Spleen (tissue), 11 donors: Measurements from ENCODE around the gene AGTPBP1. TPM values are rescaled to one million over a fixed set of nuclear protein-coding genes. Genes with fewer than 3 reads are reported as not detected.

Source experiments
- DNase-seq: peaks from one replicate; pipeline ENCODE4 v3.0.0-alpha.2; 2020
- H3K27ac ChIP-seq, 8 donors: fragments of 200-600 bp; sonication (generic) in 7 of 8; 1 replicate in 4 of 8; 2 replicates in 4 of 8; pipeline versions ENCODE4 v1.5.0 to v1.8.0; 2016 to 2021; ENCODE audit warnings: inconsistent platforms in 4 of 8, mild to moderate bottlenecking in 4 of 8, moderate library complexity in 1 of 8
- H3K27me3 ChIP-seq, 7 donors: fragments of 200-600 bp; sonication (generic) in 6 of 7; replicated peaks in 1 of 7; 1 replicate in 4 of 7; 2 replicates in 3 of 7; pipeline versions ENCODE4 v1.5.0 to v1.8.0; 2016 to 2021; ENCODE audit warnings: inconsistent platforms in 3 of 7, mild to moderate bottlenecking in 1 of 7
- H3K36me3 ChIP-seq, 6 donors: fragments of 200-600 bp; sonication (generic) in 5 of 6; 1 replicate in 4 of 6; 2 replicates in 2 of 6; pipeline versions ENCODE4 v1.5.0 to v1.8.0; 2016 to 2021; ENCODE audit warnings: inconsistent platforms in 2 of 6
- H3K4me1 ChIP-seq, 6 donors: fragments of 200-600 bp; sonication (generic) in 5 of 6; 1 replicate in 3 of 6; 2 replicates in 3 of 6; pipeline versions ENCODE4 v1.5.0 to v1.8.0; 2016 to 2021; ENCODE audit warnings: inconsistent platforms in 3 of 6
- H3K4me3 ChIP-seq, 8 donors: fragments of 200-600 bp; sonication (generic) in 7 of 8; 1 replicate in 4 of 8; 2 replicates in 4 of 8; pipeline versions ENCODE4 v1.5.0 to v1.8.0; 2016 to 2021; ENCODE audit warnings: inconsistent platforms in 4 of 8, mild to moderate bottlenecking in 4 of 8, moderate library complexity in 2 of 8
- H3K9me3 ChIP-seq, 8 donors: fragments of 200-600 bp; sonication (generic) in 7 of 8; 1 replicate in 4 of 8; 2 replicates in 4 of 8; pipeline versions ENCODE4 v1.5.0 to v1.8.0; 2016 to 2021; ENCODE audit warnings: inconsistent platforms in 4 of 8
- POLR2A ChIP-seq, 3 donors: fragments of 450-650 bp; IDR thresholded peaks; one replicate each; pipeline ENCODE4 v1.5.1; 2017; ENCODE audit warnings: antibody characterized with exemption in 3 of 3, mild to moderate bottlenecking in 1 of 3
- POLR2AphosphoS5 ChIP-seq, 3 donors: sonication (generic); formaldehyde crosslinking; IDR thresholded peaks; one replicate each; pipeline ENCODE4 v1.5.1; 2017; ENCODE audit warnings: antibody characterized with exemption in 3 of 3
- WGBS, 5 donors: extraction: QIAGEN DNeasy Blood & Tissue Kit in 3 of 5; methylation state at CpG; one replicate each; pipeline versions ENCODE4 v1.1.5 to v1.1.7; 2013 to 2018; 5-methylcytosine and 5-hydroxymethylcytosine counted together
- intact Hi-C: fragments of 100-400 bp; cut with DNase I; formaldehyde crosslinking; loops from one replicate; pipeline ENCODE4 v1.15.0; 2023; ENCODE audit warnings: low total_unique reads
- polyA plus RNA-seq, 3 donors: library from polyadenylated mRNA; stranded (reverse); fragments of 200-250 nt; gene quantifications; one replicate each; pipeline ENCODE4 v1.2.1, GENCODE V29; 2013
- total RNA-seq, 7 donors: library from RNA; depleted of rRNA in 3 of 7; stranded (reverse); fragments of >200 nt in 3 of 7; fragmentation: NEBNext Ultra II Directional in 4 of 7; extraction: Animal tissue kit (Norgen Biotek cat#: 25700) in 4 of 7; gene quantifications; one replicate each; pipeline versions ENCODE4 v1.1.0 to v1.2.1, GENCODE V29; 2016 to 2021
- TF ChIP-seq, protein P1 (sequence below), 11 experiments: fragments of 200-600 bp in 7 of 11; fragments of 450-650 bp in 4 of 11; sonication (generic) in 4 of 11; IDR thresholded peaks in 8 of 11; conservative IDR thresholded peaks in 3 of 11; 1 replicate in 7 of 11; 2 replicates in 4 of 11; pipeline versions ENCODE4 v1.4.0 to v1.8.0; 2016 to 2021; ENCODE audit warnings: antibody characterized with exemption in 11 of 11, inconsistent platforms in 4 of 11, mild to moderate bottlenecking in 1 of 11
- donor health status: healthy with polysubstance abuse.
- donor health status: DM: no; HTN: no; CAD: no; lungs with moderate emphysema.
- donor health status: DM: no; HTN: no; CAD: no.
- donor health status: Bipolar disorder and iron deficiency.
- donor health status: healthy.
- donor health status: DM: no; HTN: no; CAD: no.
- donor health status: DM: yes; HTN: yes; CAD: no.

The AGTPBP1 gene
- total and polyA plus RNA-seq, 10 donors, result 5.3 to 83.6 (median 47.5) TPM

DNA sequence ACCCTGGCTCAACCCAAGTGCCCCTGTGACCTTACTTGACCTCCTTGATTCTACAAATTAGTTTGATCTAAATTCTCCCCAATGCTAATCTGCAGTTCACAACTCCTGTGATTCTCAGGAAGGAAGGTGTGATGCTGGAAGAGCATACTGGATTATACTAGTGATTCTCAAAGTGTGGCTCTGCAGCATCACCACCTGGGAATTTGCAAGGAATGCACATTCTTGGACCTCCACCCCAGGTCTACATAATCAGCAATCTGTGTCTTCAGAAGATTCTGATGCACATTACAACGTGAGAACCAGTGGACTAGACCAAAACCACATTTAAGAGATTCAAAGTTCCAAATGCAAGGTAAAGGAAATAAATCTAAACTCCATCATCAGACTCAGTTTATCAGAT, 198.6 kb downstream of the AGTPBP1 start:
- H3K4me1 ChIP-seq, result no peaks in the 10 kb centered on the region
- 63 to 88% (median 82%) methylated on average over 1 of the region's 1 CpG for WGBS, 5 donors
- no peak overlapping the region for H3K27ac ChIP-seq
- H3K36me3 ChIP-seq, result peaks cover 0 to 10% (median 0%) of the 10 kb centered on the region in 6 donors
- no peak overlapping the region for H3K4me3 ChIP-seq
- DNase-seq, result no peak
- no peaks in the 10 kb centered on the region for H3K9me3 ChIP-seq
- no peaks in the 10 kb centered on the region for H3K27me3 ChIP-seq
- intact Hi-C loops, result no loop called here
- TF ChIP-seq POLR2A (IDR thresholded peaks at IDR 0.05) (no peak), POLR2AphosphoS5 (IDR thresholded peaks at IDR 0.05) (no peak)
- TF ChIP-seq, protein P1, sequence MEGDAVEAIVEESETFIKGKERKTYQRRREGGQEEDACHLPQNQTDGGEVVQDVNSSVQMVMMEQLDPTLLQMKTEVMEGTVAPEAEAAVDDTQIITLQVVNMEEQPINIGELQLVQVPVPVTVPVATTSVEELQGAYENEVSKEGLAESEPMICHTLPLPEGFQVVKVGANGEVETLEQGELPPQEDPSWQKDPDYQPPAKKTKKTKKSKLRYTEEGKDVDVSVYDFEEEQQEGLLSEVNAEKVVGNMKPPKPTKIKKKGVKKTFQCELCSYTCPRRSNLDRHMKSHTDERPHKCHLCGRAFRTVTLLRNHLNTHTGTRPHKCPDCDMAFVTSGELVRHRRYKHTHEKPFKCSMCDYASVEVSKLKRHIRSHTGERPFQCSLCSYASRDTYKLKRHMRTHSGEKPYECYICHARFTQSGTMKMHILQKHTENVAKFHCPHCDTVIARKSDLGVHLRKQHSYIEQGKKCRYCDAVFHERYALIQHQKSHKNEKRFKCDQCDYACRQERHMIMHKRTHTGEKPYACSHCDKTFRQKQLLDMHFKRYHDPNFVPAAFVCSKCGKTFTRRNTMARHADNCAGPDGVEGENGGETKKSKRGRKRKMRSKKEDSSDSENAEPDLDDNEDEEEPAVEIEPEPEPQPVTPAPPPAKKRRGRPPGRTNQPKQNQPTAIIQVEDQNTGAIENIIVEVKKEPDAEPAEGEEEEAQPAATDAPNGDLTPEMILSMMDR (IDR thresholded peaks at IDR 0.05 in 8 of 11, conservative IDR thresholded peaks at IDR 0.05 in 3 of 11), result no peak

DNA sequence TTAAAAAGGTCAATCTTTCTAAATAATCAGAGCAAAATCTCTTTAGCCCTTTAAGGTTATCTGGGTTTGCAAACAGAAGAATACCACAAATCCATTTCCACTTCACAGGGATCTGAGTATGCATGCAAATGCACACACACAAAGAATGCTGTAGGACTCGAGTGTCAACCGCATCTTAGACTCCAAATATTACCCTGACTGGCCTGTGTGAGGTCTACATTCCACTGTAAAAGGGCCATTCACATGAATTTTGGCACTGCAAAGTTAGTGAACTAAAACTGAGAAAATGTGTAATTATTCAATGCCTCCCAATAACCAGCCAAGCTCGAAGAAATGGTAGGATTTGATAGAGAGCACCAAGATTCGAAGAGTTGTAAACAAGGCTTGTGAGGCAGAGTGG, 199.9 kb downstream of the AGTPBP1 start:
- WGBS, 5 donors, result 79 to 99% (median 91%) methylated on average over 4 of the region's 4 CpGs
- DNase-seq, result no peak
- intact Hi-C loops, result no loop called here
- H3K4me3 ChIP-seq, result no peak overlapping the region
- no peak overlapping the region for H3K27ac ChIP-seq
- H3K36me3 ChIP-seq, result peaks cover 0 to 6% (median 0%) of the 10 kb centered on the region in 6 donors
- H3K9me3 ChIP-seq, result no peaks in the 10 kb centered on the region
- H3K27me3 ChIP-seq, result no peaks in the 10 kb centered on the region
- H3K4me1 ChIP-seq, result no peaks in the 10 kb centered on the region
- no peak for TF ChIP-seq POLR2A (IDR thresholded peaks at IDR 0.05)
- TF ChIP-seq, protein P1 (IDR thresholded peaks at IDR 0.05 in 8 of 11, conservative IDR thresholded peaks at IDR 0.05 in 3 of 11), result no peak
- TF ChIP-seq POLR2AphosphoS5 (IDR thresholded peaks at IDR 0.05), result no peak

DNA sequence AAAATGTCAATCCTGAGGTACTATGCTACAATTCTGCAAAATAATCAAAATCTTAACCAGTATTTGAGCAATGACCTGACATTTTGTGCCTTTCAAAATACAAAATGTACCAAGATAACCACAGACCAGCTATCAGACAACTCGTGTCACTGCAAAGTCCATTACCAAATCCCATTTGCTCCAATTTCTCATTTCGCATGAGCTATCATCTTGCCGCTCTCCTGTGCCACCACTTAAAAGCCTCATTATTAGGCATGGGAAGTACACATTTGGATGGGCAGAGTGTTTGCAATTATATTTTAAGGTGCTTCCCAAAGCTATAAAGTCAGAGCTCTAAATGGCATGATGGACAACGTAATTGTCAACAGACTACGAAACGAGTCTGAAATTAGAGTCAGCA, 205.2 kb downstream of the AGTPBP1 start:
- DNase-seq, result no peak
- Histone ChIP-seq H3K9me3 (peaks cover 0 to 4% (median 0%) of the 10 kb centered on the region in 8 donors), H3K4me1 (peaks cover 0 to 12% (median 3%) of the 10 kb centered on the region in 6 donors), H3K27ac (peak overlapping the region in 3 of 8 donors; percentile 2 to 71 (median 23)), H3K36me3 (no peaks in the 10 kb centered on the region), H3K27me3 (no peaks in the 10 kb centered on the region), H3K4me3 (no peak overlapping the region)
- intact Hi-C loops, result no loop called here
- no peak for TF ChIP-seq POLR2AphosphoS5 (IDR thresholded peaks at IDR 0.05)
- no peak for TF ChIP-seq POLR2A (IDR thresholded peaks at IDR 0.05)
- TF ChIP-seq, protein P1 (IDR thresholded peaks at IDR 0.05 in 8 of 11, conservative IDR thresholded peaks at IDR 0.05 in 3 of 11), result no peak
- WGBS, 5 donors, result 67 to 87% (median 82%) methylated on average over 6 of the region's 6 CpGs

DNA sequence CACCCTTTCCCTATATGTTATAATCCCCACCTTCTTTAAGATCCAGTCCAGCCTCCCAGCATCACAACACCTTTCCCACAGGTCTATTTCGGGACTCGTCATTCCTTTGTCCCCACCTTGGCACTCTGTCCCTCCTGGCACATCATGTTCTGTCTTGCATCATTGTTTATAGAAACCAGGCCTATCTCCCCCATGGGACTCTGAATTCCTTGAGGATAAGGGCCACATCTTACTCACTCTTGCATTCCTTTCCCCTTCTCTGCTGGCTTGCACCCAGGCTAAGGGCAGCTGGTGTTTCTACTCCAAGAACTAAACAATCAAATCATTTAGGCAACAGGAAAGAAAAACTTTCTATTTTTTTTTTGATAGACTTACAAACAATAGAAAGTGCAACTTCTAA, 205.7 kb downstream of the AGTPBP1 start:
- 80 to 97% (median 94%) methylated on average over 2 of the region's 2 CpGs for WGBS, 5 donors
- Histone ChIP-seq H3K36me3 (no peaks in the 10 kb centered on the region), H3K9me3 (peaks cover 0 to 4% (median 0%) of the 10 kb centered on the region in 8 donors), H3K27ac (peak overlapping the region in 3 of 8 donors; percentile 3 to 71 (median 7)), H3K27me3 (no peaks in the 10 kb centered on the region), H3K4me1 (peaks cover 0 to 12% (median 3%) of the 10 kb centered on the region in 6 donors), H3K4me3 (no peak overlapping the region)
- DNase-seq, result no peak
- no peak for TF ChIP-seq POLR2A (IDR thresholded peaks at IDR 0.05)
- TF ChIP-seq, protein P1 (IDR thresholded peaks at IDR 0.05 in 8 of 11, conservative IDR thresholded peaks at IDR 0.05 in 3 of 11), result no peak
- TF ChIP-seq POLR2AphosphoS5 (IDR thresholded peaks at IDR 0.05), result no peak
- intact Hi-C loops, result no loop called here
